GM19240 (cell line): ENCODE data around the gene PPP1R2.
"Not testable (repeated sequence)": the region's sequence is repeated elsewhere in the genome, so short reads cannot be mapped to it uniquely, and the experiment has no call there.

ENCODE experiments used
- DNase-seq: peaks from one replicate; pipeline ENCODE4 v3.0.0; 2011; ENCODE audit warnings: low spot score; ENCODE audit not compliant: insufficient read length

Gene PPP1R2

DNA sequence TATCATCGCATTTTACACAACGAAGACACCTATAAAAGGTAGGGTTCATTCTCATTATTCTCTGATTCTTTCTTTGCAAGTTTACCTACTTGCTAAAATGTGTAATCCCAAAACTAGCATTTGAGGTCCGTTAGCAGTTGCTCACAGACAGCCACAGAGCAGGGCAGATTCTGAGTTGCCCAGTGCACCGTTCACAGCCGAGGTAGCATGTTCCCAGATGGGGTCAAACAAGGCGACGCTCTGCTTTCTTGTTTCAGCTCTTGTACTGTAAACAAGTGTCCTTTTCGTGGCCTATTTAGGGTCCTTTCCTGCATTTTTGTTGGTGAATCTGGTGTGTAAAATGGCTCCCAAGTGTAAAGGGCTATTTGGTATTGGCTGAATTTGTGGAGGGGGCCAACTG, 3.1 kb downstream of the PPP1R2 start:
- DNase-seq, result no peak

DNA sequence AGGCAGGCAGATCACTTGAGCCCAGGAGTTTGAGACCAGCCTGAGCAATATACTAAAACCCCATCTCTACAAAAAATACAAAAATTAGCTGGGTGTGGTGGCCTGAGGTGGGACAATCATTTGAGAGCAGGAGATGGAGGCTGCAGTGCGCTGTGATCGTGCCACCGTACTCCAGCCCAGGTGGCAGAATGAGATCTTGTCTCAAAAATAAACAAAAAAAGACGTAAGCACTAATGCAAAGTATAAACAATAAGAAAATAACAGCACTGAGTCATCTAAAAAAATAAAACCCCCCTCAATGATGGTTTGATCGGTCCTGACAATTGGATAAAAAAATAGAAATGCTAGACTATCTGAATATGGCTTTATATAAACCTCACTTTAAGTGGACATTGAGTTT, 3.6 kb downstream of the PPP1R2 start:
- no peak for DNase-seq

DNA sequence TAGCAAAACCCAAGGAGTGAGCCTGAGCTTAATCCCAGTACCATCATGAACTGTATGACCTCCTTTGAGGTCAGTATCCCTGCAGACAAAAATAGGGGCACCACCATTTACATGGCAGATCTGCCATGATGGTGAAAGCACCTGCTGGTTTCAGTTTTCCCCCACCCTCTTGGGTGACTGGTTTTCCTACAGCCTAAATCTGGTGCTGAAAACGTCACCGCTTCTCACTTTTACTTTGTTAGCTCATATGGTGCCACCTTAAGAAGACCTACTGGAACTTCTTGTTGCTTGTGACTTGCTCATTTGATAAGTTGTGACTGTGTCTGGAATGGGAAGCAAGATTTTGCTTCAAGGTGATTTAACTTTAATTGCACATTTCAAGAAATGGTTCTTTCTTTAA, 5.1 kb downstream of the PPP1R2 start:
- DNase-seq, result peak; percentile 27

DNA sequence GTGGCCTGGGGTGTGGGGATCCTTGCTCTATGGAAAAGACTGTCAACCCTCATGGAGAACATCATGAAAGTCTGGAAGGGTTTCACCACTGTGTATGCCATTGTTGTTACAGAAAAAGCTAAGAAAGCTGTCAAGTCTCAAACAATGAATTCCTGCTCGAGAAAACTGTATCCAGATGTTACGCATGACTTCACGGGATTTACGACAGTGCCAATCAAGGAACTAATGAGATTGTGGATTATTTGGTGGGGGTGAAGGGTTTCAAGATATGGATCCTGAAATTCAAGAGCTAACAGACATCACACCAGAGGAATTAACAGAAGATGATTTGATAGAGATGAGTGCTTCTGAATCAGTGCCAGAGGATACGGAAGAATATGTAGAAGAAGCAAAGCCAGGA, 7.8 kb downstream of the PPP1R2 start:
- DNase-seq, result no peak

DNA sequence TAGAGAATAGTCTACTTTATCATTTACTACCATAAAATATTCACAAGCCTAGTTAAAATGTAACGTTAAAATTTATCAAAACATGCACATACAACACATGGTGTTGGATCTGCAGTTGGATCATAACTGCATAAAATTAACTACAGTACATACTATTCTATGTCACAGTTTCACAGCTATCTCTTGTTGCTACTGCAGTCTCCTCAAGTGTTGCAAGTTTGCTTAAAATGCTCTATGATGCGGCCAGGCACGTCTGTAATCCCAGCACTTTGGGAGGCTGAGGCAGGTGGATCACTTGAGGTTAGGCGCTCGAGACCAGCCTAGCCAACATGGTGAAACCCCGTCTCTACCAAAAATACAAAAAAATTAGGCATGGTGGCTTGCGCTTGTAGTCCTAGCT, 10.3 kb downstream of the PPP1R2 start:
- DNase-seq, result no peak

DNA sequence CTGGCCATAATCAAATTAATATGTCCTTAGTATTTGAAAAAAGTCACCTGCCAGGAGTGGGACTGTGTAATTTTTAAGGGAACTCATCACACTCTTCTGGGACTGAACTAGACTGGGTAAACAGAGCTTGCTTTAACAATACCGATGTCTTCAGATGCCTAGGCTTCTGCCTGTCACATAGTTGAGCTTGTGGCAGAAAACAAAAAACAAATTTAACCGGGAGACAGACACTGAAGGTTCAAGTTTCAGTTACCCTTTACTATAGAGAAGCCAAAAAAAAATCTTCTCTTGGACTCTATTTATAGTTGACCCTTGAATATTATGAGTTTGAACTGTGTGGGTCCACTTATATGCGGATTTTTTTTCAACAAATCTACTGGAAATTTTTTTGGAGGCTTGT, 10.8 kb downstream of the PPP1R2 start:
- no peak for DNase-seq

DNA sequence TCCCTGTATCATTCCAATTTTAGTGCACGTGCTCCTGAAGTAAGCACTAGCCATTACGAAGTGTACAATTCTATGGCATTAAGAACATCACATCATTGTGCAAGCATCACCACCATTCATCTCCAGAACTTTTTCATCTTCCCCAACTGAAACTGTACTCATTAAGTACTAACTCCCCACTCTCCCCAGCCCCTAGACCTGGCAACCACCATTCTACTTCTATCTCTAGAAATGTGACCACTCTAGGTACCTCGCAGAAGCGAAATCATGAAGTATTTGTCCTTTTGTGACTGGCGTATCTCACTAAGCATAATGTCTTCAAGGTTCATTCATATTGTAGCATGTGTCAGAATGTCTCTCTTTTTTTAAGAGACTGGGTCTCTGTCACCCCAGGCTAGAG, 11.4 kb downstream of the PPP1R2 start:
- DNase-seq, result no peak

DNA sequence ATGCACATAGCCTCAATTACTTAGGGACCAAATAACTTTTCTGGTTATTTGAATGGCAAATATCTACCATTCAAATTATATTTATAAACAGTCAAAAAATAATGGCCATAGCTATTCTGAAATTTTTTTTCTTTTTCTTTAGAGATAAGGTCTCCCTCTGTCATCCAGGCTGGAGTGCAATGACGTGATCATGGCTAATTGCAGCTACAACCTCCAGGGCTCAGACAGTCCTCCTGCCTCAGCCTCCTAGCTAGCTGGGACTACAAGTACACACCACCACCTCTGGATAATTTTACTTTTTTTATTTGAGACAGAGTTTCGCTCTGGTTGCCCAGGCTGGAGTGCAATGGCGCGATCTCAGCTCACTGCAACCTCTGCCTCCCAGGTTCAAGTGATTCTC, 16.6 kb downstream of the PPP1R2 start:
- DNase-seq, result no peak

DNA sequence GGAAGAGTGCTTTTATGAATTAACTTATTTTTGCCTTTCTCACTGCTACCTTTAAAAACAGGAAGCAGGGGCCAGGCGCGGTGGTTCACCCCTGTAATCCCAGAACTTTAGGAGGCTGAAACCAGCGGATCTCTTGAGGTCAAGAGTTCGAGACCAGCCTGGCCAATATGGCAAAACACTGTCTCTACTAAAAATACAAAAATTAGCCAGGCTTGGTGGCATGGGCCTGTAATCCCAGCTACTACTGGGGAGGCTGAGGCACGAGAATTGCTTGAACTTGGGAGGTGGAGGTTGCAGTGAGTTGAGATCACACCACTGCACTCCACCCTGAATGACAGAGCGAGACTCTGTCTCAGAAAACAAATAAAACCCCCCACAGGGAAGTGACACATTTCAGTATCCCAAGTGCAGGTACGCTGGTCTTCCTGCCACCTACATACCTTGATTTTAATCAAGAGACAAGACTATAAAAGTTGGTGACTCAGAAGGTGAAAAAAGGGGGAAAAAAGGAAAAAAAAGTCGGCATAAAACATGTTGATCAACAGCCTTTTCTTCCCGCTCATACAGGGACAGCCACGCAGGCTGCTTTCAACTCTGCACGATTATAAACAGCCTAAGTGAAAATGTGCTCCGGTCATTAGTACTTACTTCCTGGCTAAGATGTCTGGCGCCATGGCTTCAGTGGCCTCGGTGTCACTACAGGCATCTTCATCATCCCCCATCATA, 18.8 kb downstream of the PPP1R2 start:
- DNase-seq, result no peak

DNA sequence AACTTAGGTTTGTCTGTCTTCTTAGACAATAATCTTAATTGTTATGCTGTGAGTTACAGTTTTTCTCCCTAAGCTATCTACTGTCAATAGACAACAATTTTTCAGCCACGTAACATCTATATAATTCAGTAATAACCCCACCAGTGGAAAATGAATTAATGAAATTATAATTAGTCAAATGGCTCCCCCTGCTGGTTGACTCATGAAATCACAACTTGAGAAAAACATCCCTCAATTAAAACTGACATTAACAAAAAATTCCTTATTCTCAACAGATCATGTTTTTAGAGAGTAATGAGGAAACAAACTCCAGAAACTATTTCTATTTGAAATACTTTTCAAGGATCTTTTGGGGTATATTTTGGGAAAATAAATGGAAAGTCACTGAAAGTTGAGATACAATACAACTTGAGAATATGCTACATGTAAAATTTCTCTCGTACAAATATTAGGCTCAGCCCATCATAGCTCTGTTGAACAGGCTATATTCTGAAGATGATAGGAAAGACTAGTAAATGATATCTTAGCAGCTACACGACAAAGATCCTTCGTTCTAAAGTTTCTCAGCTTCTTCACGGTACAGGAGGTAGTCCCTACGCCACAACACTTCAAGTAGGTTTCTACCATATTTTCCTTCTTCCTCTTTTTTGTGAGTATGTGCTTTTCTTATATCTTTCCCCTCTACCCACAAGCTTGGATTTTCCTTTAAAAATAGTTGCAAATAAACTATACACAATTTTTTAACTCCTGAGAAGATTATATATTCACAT, 20.7 kb downstream of the PPP1R2 start:
- DNase-seq, result no peak

DNA sequence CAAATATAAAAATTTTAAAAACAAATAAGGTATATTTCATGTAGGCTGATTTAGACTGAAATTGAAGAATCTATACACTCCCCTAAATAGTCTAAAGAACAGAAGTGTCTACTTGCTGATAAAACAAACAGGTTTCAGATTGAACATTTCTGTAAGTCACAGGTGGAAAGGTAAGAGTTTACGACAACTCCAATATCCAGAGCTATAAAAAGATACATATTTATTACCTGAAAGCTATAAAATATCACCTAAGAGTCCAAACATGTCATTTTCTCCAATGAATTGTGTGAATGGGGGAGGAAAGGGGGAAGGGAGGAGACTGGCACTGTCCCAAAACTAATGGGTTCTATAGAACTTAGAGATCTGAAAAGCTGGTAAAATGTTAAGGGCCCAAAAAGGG, 26.1 kb downstream of the PPP1R2 start:
- DNase-seq, result no peak

DNA sequence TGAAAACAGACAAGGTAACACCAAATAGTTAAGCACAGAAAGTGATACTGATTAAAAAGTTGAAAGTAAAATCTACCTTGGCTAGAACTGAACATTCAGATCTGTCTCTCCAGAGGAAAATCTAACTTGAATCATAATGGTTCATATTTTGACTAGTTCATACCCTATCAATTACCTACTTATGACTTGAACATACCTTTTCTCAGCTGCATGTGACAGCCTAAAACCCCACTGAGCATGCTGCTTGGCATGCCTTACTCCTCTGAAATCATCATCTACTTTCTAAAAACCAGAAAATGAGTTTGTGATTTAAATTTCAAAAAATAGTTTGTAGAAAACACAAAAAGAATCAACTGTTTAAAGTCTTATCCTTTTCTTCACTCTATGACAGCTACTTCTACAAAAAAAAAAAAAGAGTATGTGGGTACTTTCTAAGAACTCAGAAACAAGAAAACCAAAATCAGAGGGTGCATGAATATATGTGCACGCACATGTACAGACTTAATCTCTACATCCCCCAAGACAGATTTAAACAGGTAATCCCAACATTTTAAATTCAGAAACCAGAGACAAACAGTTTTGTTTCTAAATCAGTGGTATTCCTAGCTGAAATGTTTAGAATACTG, 28.4 kb downstream of the PPP1R2 start:
- not testable (repeated sequence) for DNase-seq

DNA sequence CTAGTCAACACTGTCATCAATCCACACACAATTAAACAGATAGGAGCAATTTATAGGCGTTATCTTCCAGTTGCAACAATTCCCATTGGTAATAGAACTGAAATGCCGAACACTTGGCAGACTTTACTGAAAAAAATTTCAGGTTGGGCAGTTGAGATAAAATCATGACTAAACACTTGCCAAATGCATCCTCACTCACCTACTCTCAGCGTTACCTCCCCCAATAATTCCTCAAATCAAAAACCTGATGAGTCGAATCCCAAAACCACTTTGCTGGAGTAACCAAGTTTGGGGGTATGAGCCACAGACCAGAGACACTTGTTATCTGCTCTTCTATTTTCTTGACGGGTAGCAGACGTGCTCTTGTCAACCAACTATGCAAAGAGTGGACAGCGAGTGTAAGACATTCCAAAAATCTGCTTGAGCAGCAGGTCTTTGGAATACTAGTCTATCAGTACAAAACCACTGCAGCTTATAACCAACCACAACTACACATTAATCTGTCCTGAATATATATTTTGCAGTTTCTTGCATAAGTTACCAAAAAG, 30.3 kb downstream of the PPP1R2 start:
- DNase-seq, result no peak

DNA sequence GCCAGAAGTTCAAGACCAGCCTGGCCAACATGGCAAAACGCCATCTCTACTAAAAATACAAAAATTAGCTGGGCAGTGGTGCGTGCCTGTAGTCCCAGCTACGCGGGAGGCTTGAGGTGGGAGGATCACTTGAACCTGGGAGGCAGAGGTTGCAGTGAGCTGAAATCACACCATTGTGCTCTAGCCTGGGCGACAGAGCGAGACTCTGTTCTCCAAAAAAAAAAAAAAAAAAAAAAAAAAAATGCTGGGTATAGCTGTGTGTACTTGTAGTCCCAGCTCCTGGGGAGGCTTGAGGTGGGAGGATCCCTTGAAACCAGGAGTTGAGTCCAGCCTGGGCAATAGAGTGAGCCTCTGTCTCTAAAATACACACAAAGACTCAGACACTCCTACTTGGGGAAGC, 32.0 kb downstream of the PPP1R2 start:
- DNase-seq, result no peak

DNA sequence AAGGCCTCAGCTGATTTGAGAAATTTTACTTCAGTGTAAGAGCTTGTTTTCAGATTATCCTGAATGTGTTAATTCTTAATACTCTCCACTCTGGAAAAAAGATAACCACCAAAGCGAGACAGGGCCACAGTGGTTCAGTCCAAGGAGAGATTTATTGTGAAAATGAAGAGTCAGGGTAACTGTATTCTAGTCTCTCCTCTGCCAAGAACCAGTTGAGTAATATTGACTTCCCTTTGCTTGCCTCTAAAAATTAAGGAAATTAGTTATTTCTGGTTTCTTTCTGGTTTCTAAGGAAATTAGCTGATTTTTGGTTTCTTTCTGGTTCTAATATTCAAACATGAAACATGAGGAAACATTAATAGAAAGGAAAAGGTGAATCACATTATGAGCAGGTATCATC, 34.9 kb downstream of the PPP1R2 start:
- DNase-seq, result no peak

DNA sequence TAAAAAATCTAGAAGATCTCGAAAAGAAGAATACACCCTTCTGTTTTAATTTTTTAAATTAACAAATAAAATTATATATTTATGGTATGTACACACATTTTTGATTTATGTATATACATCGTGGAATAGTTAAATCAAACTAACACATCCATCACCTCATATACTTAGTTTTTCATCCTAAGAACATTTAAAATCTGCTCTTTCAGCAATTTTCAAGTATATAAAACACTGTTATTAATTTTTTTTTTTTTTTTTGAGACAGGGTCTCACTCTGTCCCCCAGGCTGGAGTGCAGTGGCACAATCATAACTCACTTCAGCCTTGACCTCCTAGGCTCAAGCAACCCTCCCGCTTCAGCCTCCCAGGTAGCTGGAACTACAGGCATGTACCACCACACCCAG, 67.5 kb downstream of the PPP1R2 start:
- DNase-seq, result no peak

DNA sequence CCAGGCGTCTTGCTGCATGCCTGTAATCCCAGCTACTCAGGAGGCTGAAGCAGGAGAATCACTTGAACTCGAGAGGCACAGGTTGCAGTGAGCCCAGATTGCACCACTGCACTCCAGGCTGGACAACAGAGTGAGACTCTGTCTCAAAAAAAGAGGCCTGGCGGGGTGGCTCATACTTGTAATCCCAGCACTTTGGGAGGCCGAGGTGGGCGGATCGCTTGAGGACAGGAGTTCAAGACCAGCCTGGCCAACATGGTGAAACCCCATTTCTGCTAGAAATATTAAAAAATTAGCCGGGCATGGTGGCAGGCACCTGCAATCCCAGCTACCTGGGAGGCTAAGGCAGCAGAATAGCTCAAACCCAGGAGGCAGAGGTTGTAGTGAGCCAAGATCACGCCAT, 68.0 kb downstream of the PPP1R2 start:
- DNase-seq, result not testable (repeated sequence)

DNA sequence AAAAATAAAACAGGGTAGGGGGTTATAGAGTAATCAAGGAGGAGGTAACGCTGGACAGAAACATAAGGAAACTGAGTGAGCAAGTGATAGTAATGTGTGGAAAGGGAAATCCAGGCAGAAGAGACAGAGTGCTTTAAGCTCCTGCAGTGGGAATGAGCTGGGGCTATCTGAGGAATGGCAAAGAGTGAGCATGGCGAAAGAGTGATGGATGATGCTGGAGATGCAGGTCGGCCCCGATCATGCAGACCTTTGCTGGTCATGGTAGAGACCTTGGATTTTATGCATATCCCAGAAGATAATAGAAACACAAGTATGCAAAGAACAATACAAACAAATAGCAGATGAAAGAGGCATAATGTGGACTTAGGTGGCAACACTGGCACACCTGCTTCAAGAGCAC, 74.3 kb downstream of the PPP1R2 start:
- no peak for DNase-seq

DNA sequence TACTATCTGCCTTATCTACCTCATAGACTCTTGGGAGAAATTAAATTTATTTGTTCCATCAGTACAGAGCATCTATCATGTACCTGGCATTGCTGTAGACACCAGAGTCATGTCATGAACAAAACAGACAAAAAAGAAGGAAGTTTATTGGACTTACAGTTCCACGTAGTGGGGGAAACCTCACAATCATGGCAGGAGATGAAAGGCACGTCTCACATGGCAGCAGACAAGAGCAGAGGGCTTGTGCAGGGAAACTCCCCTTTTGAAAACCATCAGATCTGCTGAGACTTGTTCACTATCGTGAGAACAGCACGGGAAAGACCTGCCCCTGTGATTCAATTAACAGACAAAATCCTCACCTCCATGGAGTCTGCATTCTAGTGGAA, 74.7 kb downstream of the PPP1R2 start:
- no peak for DNase-seq

DNA sequence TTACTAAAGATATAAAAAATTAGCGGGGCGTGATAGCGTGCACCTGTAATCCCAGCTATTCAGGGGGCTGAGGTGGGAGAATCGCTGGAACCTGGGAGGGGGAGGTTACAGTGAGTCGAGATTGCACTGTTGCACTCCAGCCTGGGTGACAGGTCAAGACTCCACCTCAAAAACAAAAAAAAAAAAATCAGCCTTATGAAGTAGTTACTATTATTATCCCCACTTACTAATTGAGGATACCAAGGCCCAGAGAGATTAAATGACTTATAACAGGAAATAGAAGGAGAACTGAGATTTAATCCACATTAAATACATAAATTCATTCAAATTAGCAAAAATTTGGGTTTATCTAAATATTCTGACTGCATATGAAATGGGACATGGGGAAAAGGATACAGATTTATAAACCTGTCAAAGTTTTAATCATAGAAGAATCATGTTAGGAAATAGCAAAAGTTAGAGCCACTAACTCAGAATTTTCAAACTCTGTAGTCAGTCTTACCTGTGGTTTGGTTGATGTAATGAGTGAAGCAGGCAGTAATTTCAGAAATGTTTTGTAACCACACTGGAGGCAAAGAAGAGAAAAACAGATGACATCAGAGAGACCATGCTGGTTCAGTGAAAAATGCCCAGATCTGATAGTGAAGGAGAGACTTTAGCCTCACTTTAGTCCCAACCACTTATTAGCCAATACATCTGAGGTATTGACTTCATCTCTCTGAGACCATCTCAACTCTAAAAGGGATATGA, 75.3 kb downstream of the PPP1R2 start:
- no peak for DNase-seq

DNA sequence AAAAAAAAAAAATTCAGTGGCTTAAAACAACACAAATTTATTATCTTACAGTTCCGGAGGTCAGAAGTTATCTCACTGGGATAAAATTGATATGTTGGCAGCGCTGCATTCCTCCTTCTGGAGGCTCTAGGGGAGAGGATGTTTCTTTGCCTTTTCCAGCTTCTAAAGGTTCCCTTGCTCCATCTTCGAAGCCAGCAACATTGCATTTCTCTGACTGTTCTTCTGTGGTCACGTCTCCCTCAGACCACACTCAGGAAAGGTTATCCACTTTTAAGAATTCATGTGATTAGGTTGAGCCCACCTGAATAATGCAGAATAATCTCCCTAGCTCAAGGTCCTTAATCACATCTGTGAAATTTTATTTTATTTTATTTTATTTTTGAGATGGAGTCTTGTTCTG, 76.9 kb downstream of the PPP1R2 start:
- DNase-seq, result no peak
